HG02870 (cell line): Measurements from ENCODE around the gene DEPDC5.
"Not testable (repeated sequence)": the region's sequence is repeated elsewhere in the genome, so short reads cannot be mapped to it uniquely, and the experiment has no call there.

Experiments
- ATAC-seq: cut with Tn5 transposase; IDR thresholded peaks from one replicate; pipeline ENCODE4 v1.9.1; 2021; ENCODE audit warnings: mild to moderate bottlenecking, moderate library complexity; ENCODE audit not compliant: unreplicated experiment

Gene DEPDC5

GRCh38 chr22:31753634-31754501 is at the start of gene DEPDC5:
Gene DEPDC5, plus strand, starts transcription at chr22:31754019. Its CDS starts 903 bp downstream, at chr22:31754922.
- peak; percentile 55 for ATAC-seq

GRCh38 chr22:31707519-31707918 is 46.3 kb upstream of the DEPDC5 start:
- no peak for ATAC-seq

GRCh38 chr22:31711226-31711625 is 42.6 kb upstream of the DEPDC5 start:
- not testable (repeated sequence) for ATAC-seq

GRCh38 chr22:31715147-31715778 is 38.6 kb upstream of the DEPDC5 start:
- no peak for ATAC-seq

GRCh38 chr22:31719850-31720471 is 33.9 kb upstream of the DEPDC5 start:
- ATAC-seq, result no peak

- ATAC-seq, result no peak
Measured at GRCh38 chr22:31723723-31724122, 30.1 kb upstream of the DEPDC5 start.

GRCh38 chr22:31726692-31727091 is 27.1 kb upstream of the DEPDC5 start:
- ATAC-seq, result no peak

- ATAC-seq, result no peak
Measured at GRCh38 chr22:31728857-31729256, 25.0 kb upstream of the DEPDC5 start.

GRCh38 chr22:31730344-31730711 is 23.5 kb upstream of the DEPDC5 start:
- ATAC-seq, result no peak

- ATAC-seq, result no peak
Measured at GRCh38 chr22:31732089-31732829, 21.6 kb upstream of the DEPDC5 start.

GRCh38 chr22:31733580-31734079 is 20.2 kb upstream of the DEPDC5 start:
- ATAC-seq, result no peak

- no peak for ATAC-seq
Measured at GRCh38 chr22:31734512-31734911, 19.3 kb upstream of the DEPDC5 start.

GRCh38 chr22:31736458-31736857 is 17.4 kb upstream of the DEPDC5 start:
- ATAC-seq, result no peak

GRCh38 chr22:31737932-31738331 is 15.9 kb upstream of the DEPDC5 start:
- ATAC-seq, result no peak

- no peak for ATAC-seq
Measured at GRCh38 chr22:31738566-31738965, 15.3 kb upstream of the DEPDC5 start.

GRCh38 chr22:31739795-31740201 is 14.0 kb upstream of the DEPDC5 start:
- ATAC-seq, result no peak

GRCh38 chr22:31740314-31740713 is 13.5 kb upstream of the DEPDC5 start:
- ATAC-seq, result not testable (repeated sequence)

- no peak for ATAC-seq
Measured at GRCh38 chr22:31742115-31742514, 11.7 kb upstream of the DEPDC5 start.

- no peak for ATAC-seq
Measured at GRCh38 chr22:31742682-31743081, 11.1 kb upstream of the DEPDC5 start.

GRCh38 chr22:31743871-31744270 is 9.9 kb upstream of the DEPDC5 start:
- no peak for ATAC-seq

GRCh38 chr22:31747441-31747840 is 6.4 kb upstream of the DEPDC5 start:
- ATAC-seq, result no peak
